Sigmoid colon (tissue), 4 donors: ENCODE measurements around the gene CKAP5.

Experiments
- POLR2A ChIP-seq, 2 donors: fragments of 450-650 bp; IDR thresholded peaks; one replicate each; pipeline ENCODE4 v1.6.1; 2016; ENCODE audit warnings: antibody characterized with exemption in 2 of 2, mild to moderate bottlenecking in 2 of 2, moderate library complexity in 2 of 2
- POLR2AphosphoS5 ChIP-seq, 4 donors: sonication (generic); formaldehyde crosslinking; IDR thresholded peaks; one replicate each; pipeline ENCODE4 v1.6.1; 2017; ENCODE audit warnings: antibody characterized with exemption in 4 of 4
- TF ChIP-seq, protein P1 (sequence below), 4 experiments: fragments of 450-650 bp in 3 of 4; fragments of 200-600 bp in 1 of 4; IDR thresholded peaks; one replicate each; pipeline ENCODE4 v1.5.1; 2016 to 2019; ENCODE audit warnings: antibody characterized with exemption in 4 of 4, mild to moderate bottlenecking in 3 of 4, moderate library complexity in 2 of 4

DNA sequence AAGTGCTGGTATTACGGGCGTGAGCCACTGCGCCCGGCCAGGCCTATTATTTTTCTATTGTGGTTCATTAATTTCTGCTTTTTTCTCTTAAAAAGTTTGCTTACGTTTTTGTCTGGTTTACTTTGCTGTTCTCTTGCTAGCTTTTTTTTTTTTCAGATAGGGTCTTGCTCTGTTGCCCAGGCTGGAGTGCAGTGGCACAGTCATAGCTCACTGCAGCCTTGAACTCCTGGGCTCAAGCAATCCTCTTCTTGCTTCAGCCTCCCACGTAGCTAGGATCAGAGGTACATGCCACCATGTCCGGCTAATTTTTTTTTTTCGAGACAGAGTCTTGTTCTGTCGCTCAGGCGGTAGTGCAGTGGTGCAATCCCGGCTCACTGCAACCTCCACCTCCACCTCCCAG lies 108.4 kb downstream of the CKAP5 start:
- TF ChIP-seq, protein P1, sequence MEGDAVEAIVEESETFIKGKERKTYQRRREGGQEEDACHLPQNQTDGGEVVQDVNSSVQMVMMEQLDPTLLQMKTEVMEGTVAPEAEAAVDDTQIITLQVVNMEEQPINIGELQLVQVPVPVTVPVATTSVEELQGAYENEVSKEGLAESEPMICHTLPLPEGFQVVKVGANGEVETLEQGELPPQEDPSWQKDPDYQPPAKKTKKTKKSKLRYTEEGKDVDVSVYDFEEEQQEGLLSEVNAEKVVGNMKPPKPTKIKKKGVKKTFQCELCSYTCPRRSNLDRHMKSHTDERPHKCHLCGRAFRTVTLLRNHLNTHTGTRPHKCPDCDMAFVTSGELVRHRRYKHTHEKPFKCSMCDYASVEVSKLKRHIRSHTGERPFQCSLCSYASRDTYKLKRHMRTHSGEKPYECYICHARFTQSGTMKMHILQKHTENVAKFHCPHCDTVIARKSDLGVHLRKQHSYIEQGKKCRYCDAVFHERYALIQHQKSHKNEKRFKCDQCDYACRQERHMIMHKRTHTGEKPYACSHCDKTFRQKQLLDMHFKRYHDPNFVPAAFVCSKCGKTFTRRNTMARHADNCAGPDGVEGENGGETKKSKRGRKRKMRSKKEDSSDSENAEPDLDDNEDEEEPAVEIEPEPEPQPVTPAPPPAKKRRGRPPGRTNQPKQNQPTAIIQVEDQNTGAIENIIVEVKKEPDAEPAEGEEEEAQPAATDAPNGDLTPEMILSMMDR (IDR thresholded peaks at IDR 0.05), result no peak
- TF ChIP-seq POLR2AphosphoS5 (IDR thresholded peaks at IDR 0.05) (no peak), POLR2A (IDR thresholded peaks at IDR 0.05) (no peak)
